Measurements from ENCODE around the gene COX6B2.

The COX6B2 gene

DNA sequence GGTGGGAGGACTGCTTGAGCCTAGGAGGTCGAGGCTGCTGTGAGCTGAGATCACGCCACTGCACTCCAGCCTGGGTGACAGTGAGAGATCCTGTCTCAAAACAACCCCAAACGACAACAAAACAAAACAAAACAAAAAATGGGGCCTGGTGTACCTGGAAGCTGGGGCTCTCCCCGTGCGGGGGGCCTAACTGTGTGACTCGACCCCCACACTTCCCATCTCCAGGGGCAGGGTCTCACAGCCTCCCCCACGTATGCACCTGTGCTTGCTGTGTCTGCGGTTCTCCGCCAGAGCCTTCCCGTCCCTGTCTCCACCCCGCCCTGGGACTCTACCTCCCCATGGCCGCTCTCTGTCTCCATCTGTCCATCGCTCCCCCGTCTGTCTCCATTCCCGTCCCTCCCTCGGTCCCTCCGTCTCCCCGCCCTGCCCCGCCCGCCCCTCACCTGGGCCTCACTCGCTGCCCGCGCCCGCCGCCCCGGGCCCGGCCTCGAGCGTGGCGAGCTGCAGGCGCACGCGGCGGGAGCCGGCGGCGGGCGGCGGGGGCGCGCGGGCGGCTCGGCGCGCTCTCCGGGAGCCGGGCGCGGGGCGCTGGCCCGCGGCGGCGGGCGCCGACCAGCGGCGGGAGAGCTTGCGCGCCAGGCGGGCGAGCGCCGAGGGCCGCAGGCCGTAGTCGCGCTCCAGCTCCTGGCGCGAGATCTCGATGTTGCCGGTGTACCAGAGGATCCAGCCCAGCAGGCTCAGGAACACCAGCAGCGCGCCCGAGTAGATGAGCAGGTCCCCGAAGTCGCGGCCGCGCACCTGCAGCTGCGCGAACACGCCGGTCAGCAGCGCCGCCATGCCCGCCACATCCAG lies 29.0 kb upstream of the COX6B2 start:
- DNase-seq, result peak; percentile 23

- no peak for DNase-seq
Measured at GRCh38 chr19:55382522-55383054, 28.1 kb upstream of the COX6B2 start.

DNA sequence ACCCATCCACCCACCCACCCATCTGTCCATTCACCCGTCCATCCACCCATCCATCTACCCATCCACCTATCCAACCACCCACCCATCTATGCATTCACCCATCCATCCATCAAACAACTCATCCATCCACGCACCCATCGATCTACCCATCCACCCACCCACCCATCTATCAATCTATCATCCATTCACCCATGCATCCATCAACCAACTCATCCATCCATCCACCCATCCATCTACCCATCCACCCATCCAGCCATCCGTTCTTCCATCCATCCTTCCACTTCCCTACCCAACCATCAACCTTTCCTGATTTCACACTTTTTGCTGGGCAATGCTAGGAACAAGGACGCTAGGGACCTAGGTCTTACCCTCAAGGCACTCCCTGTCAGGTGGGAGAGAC lies 27.5 kb upstream of the COX6B2 start:
- DNase-seq, result no peak

- no peak for DNase-seq
Measured at GRCh38 chr19:55379174-55379573, 24.7 kb upstream of the COX6B2 start.

GRCh38 chr19:55377356-55378131 lies 23.0 kb upstream of the COX6B2 start:
- no peak for DNase-seq

GRCh38 chr19:55376241-55376933 lies 21.9 kb upstream of the COX6B2 start, which contains the start of gene TMEM190:
Gene TMEM190 (plus strand): TSS chr19:55376826. CDS start chr19:55376854, 28 bp downstream.
- DNase-seq, result no peak

GRCh38 chr19:55373993-55374757 lies 19.7 kb upstream of the COX6B2 start:
- DNase-seq, result no peak

GRCh38 chr19:55373306-55373992 lies 18.9 kb upstream of the COX6B2 start:
- no peak for DNase-seq

- no peak for DNase-seq
Measured at GRCh38 chr19:55372316-55373081, 18.0 kb upstream of the COX6B2 start.

DNA sequence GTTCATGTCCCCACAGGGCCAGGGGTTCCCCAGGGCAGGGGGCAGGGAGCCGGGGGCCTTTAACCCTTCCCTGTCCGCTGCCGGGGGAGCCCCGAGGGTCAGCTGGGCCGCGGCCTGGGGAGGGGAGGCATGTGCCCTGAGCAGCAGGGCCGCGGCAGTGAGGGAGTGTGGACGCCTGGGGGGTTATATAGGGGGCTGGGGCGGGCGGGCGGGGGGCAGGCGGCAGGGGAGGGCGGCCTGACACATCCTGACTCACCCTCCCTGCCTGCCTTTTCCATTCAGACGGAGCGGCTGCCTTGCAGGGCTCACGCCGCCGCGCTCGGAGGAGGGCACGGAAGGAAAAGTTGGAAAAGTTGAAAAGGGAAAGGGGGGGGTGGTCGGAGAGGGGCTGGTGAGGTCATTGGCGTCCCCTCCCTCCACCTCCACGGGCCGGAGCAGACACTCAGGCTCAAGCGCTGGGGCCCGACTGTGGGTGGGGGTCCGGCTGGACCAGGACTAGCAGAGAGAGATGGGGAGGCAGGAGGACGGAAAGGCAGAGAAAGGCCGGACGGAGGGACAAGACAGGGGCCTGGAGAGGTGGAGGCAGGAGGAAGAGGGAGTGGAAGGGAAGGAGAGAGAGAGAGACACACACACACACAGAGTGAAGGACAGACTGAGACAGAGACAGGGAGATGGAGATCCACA lies 15.9 kb upstream of the COX6B2 start, which contains the start of gene IL11:
TSS of gene IL11 (minus strand) at position 159 of the 684 bp plus-strand sequence. CDS start at position 6, 153 bp downstream.
- no peak for DNase-seq

- DNase-seq, result no peak
Measured at GRCh38 chr19:55369653-55370304, 15.3 kb upstream of the COX6B2 start.

GRCh38 chr19:55368701-55369563 lies 14.4 kb upstream of the COX6B2 start:
- DNase-seq, result no peak

- no peak for DNase-seq
Measured at GRCh38 chr19:55368106-55368505, 13.6 kb upstream of the COX6B2 start.

GRCh38 chr19:55366790-55367189 lies 12.3 kb upstream of the COX6B2 start:
- no peak for DNase-seq

DNA sequence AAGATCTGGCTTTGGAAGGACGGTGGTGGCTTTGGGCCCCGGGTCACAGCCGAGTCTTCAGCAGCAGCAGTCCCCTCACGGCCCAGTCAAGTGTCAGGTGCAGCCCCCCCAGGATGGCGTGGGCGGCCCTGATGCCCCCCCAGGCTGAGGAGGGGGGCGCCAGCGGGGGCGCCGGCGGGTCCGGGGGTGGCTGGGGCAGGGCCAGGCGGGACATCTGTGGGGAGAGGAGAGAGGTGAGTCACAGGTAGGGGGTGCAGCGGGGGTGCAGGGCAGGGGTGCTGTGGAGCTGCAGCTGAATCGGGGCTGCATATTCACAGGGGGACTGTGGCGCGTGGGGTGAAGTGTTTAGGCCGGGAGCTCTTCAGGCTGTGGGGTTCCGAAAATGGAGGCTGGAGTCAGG lies 11.4 kb upstream of the COX6B2 start:
- DNase-seq, result no peak

DNA sequence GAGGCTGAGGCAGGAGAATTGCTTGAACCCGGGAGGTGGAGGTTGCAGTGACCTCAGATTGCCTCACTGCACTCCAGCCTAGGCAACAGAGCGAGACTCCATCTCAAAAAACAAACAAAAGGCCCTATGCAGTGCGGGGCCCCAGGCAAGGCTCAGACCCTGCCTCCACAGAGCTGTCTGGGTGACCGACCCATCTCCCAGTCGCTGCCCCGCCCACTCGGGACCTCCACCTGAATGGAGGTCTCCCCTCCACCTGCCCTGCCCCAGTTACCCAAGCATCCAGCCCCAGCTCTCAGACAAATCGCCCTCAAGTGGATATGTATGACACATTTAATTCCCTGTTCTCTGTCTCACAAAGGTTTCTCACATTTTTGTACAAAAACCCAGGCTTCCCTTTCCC lies 10.7 kb upstream of the COX6B2 start:
- no peak for DNase-seq

DNA sequence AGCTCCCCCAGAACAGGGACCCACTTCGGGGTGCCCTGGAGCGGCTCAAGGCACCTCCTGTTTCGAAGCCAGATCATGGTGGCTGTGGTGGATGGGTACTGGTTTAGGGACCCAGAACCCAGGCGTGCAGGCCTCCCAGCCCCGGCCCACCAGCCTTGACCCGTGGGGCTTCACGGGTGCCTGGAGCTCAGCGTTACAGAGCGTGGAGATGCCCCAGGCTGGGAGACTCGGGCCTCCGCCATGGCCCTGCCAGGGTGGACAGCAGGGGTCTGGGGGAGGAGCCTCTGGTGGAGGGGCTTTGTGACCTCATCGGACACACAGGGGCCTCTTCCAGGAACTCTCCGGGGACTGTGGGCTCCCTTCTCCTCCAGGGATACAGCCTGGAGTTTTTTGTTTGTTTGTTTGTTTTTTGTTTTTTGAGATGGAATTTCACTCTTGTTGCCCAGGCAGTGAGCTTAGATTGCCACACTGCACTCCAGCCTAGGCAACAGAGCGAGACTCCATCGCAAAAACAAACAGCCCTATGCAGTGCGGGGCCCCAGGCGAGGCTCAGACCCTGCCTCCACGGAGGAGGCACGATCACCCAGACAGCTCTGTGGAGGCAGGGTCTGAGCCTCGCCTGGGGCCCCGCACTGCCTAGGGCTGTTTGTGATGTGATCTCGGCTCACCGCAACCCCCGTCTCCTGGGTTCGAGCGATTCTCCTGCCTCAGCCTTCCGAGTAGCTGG lies 8.6 kb upstream of the COX6B2 start, which contains the start of gene GARIN5B:
TSS of gene GARIN5B (minus strand) at position 271 of the 727 bp plus-strand sequence. CDS start at position 77, 194 bp downstream.
- no peak for DNase-seq

All from GF-D8 (cell line).